KBM-7 (cell line): Measurements from ENCODE around the gene STK32A.
"Not testable (repeated sequence)": the region's sequence is repeated elsewhere in the genome, so short reads cannot be mapped to it uniquely, and the experiment has no call there.

Experiments used
- DNase-seq: peaks from one replicate; pipeline ENCODE4 v3.0.0-alpha.2; 2015
- in situ Hi-C: fragments of 300-500 bp; cut with MboI; formaldehyde crosslinking; loops from 2 replicates; pipeline ENCODE4 v1.14.3; 2020; ENCODE audit warnings: low sequenced_read_pairs, low pct_unique_long_range_greater_than_20kb, mixed read lengths

Gene STK32A

DNA sequence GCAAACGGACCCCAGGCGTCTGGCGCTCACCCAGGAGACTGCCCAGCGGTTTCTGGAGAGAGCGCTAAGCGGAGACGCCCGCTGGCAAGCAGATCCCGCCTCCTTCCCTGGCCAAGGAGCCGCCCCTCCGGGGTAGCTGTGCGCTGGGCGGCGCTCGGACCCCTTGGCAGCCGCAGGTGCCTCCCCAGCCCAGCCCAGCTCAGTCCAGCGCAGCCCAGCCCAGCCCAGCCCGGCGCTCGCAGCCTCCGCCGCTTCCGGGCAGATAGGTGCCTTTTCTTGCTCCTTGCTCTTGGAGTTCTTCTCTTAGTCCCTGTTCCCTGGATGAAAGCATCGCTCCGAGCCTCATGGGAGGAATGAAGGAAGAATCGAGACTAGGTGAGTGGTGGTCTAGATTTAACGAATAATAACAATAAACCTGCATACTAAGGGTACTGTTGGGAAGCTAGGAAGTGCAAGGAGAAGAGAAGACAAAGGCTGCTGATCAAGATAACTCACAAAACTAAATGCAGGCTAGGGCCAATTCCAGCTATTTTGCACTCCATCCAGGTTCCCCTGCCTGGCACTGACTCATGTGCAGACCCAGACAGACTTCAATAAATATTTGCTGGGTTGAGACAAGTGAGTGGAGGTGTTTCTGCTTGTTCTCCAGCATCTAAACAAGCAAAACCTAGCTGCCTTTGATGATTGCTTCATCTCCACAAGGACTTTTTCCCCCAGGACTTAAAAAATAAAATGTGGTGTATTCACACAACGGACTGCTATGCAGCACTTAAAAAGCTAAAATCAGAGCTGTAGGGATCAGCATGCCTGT is at the start of gene STK32A:
STK32A (plus strand) TSS at position 202 of the 811 bp plus-strand sequence. CDS start 4,609 bp downstream, outside the sequence.
- in situ Hi-C loops = no loop called here
- no peak for DNase-seq

DNA sequence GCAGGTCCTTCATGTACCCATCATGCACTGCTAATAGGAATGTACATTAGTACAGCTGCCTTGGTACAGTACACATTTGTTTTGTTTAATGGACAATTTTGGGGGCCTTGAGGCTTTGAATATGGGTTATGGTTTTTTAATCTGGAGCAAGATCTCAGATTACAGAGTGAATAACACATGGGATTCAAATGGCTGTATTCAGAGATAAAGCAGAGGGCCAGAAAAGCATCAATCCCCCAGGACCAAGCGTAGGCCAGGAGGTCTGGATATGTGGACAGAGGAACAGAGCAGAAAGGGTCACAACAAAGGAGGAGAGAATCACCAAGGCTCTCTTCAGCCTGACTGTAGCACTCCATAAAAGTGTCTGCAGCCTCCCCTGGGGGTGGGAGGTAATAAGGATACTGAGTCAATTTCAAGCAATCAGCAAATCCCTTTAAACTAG is 47.7 kb upstream of the STK32A start:
- DNase-seq = no peak
- in situ Hi-C loops = loop anchor here (25.0 kb wide), 1 partner anchor 650 kb away; no protein-coding TSS in a partner anchor

GRCh38 chr5:147188200-147189108 is 46.4 kb upstream of the STK32A start:
- in situ Hi-C loops = loop anchor here (25.0 kb wide), 1 partner anchor 651 kb away; no protein-coding TSS in a partner anchor
- DNase-seq = peak; percentile 62

DNA sequence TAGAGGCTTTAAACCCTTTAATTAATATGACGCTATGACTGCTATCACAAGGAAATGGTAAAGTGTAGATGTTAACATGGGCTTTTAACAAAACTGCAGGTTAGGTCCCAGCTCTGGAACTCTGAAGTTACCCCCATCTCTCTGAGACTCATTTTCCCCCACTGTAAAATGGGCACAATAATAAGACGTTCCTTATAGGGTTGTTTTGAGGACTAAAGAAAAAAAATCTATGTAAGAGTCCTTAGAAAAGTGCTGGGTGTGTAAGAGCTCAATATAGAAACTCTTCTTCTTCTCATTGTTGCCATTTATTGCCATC is 45.8 kb upstream of the STK32A start:
- in situ Hi-C loops = loop anchor here (25.0 kb wide), 1 partner anchor 652 kb away; no protein-coding TSS in a partner anchor
- no peak for DNase-seq

DNA sequence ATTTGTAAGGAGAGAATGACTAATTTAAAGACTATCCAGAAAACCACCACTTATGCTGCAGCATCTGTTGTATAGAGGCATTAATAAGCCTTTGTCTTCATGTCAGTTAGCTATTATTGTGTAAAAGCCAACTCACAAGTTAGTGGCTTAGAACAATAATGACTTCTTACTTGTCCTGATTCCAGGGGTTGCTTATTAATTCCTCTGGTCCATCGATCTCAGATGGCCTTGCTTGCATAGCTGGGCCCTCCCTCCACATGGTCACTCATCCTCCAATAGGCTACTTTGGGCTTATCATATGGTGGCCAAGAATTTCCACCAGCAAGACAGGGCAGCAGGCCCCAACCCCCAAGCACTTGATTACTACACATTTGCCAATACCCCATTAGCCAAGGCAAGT is 44.5 kb upstream of the STK32A start:
- in situ Hi-C loops = loop anchor here (25.0 kb wide), 1 partner anchor 653 kb away; no protein-coding TSS in a partner anchor
- no peak for DNase-seq

DNA sequence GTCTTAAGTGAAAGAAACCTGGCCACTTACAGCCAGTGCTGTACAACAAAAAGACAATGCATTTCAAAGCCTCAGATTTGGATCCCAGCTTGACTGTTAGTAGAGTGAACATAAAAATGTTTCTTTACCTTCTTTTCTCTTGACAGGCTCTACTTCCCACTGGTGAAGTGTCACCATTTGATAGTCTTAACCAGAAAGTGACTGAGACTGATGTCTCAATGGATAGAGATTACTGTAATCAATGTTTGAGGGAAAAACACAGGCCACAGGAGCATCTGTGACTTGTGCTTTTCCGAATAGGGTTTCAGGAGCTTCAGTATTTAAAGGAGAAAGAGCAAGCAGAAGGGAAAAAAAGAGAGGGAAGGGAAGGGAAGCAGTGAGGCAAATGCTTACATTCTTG is 41.7 kb upstream of the STK32A start:
- DNase-seq = no peak
- in situ Hi-C loops = loop anchor here (25.0 kb wide), 1 partner anchor 656 kb away; no protein-coding TSS in a partner anchor

DNA sequence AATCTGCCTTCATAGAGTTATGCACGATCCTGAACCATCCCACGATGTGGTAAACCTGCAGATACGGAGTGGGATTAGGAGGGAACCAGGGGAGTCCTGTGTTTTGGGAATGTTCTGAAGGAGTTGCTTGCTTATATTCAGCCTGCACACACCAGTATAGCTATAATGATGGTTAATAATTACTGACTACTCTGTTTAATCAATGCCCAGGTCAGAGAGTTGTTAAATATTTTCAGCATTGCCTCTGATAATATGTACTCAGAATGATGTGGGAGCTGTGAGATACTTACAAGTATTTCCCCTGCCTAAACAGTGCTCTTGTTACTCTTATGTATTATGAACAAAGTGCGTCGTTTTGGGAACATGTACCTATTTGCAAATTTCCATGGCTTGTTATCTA is 34.8 kb upstream of the STK32A start:
- in situ Hi-C loops = no loop called here
- no peak for DNase-seq

- in situ Hi-C loops = no loop called here
- no peak for DNase-seq
Observed at GRCh38 chr5:147203213-147203612, 31.6 kb upstream of the STK32A start.

- DNase-seq = no peak
- in situ Hi-C loops = no loop called here
Observed at GRCh38 chr5:147204576-147204975, 30.2 kb upstream of the STK32A start.

DNA sequence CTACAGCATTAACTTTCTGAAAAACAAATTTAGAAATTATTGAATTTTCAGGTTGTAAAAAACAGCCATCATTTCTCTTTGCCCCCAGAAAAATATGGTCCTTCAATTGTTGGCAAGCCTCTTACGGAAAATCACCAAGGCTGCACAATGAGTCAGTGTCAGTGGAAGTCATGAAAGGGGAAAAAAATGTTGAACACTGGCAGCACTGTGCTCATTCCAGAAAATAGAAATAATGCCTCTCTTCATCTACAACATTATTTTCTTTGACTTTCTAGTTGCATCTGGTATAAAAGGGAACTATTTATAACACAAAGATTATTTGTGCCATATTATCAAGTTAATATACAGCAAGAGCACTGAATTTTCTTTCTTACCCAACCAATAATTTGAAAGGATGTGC is 26.7 kb upstream of the STK32A start:
- in situ Hi-C loops = no loop called here

DNA sequence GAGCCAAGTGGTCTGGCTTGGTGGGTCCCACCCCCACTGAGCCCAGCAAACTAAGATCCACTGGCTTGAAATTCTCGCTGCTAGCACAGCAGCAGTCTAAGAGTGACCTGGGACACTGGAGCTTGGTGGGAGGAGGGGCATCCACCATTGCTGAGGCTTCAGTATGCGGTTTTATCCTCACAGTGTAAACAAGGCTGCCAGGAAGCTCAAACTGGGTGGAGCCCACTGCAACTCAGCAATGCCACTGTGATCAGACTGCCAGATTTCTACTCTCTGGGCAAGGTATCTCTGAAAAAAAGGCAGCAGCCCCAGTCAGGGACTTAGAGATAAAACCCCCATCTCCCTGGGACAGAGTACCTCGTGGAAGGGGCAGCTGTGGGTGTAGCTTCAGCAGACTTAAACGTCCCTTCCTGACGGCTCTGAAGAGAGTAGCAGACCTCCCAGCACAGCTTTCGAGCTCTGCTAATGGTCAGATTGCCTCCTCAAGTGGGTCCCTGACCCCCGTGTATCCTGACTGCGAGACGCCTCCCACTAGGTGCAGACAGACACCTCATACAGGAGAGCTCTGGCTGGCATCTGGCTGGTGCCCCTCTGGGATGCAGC is 18.2 kb upstream of the STK32A start:
- in situ Hi-C loops = no loop called here
- no peak for DNase-seq

More for the DNA sequence above, 26.7 kb upstream of the STK32A start:
- DNase-seq = no peak

GRCh38 chr5:147223343-147223742 is 11.5 kb upstream of the STK32A start:
- in situ Hi-C loops = no loop called here
- DNase-seq = no peak

GRCh38 chr5:147223948-147224791 is 10.7 kb upstream of the STK32A start:
- DNase-seq = peak; percentile 16
- in situ Hi-C loops = no loop called here

- in situ Hi-C loops = no loop called here
- no peak for DNase-seq
Observed at GRCh38 chr5:147225938-147226337, 8.9 kb upstream of the STK32A start.

DNA sequence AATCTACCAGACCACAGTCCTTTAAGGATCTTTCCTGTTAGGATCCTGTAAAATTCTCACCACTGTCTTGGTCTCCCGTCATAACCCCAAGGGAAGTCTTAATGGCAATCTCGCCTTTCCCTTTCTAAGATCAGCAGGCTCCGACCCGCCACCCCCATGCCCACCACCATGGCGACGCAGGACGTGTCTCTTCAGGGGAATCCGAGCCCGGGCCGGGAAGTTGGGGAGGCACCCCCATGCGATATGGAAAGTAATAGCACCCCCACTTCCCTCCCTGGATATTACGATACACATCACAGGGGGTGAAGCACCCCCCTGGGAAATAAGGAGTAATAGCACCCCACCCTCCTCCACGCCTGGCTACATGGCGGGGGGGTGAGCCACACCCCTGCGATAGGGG is 8.3 kb upstream of the STK32A start:
- no peak for DNase-seq
- in situ Hi-C loops = no loop called here

DNA sequence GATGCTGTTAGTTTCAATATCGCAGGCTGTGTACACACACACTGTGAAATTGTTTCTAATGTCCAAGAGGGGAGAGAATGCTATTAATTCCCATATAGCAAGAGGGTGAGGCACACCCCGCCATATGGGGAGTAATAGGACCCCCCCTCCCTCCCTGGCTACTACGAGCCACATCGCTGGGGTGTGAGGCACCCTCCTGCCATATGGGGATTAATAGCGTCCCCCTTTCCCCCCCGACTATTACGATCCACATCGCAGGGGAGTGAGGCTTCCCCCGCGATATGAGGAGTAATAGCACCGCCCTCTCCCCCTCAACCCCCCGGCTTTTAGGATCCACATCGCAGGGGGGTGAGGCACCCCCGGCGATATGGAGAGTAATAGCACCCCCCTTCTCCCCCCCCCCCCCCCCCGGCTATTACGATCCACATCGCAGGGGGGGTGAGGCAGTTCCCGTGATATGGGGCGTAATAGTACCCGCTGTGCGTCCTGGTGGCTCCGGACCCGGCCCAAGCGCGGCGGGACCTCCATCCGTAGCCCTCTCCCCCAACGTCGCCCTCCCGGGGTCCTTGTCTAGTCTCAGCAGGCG is 494 bp upstream of the STK32A start:
- DNase-seq = no peak
- in situ Hi-C loops = no loop called here

GRCh38 chr5:147240266-147240985 is 5.6 kb downstream of the STK32A start:
- no peak for DNase-seq
- in situ Hi-C loops = no loop called here

- DNase-seq, in situ Hi-C loops: not testable (repeated sequence)
Observed at GRCh38 chr5:147243238-147243637, 8.4 kb downstream of the STK32A start.
